Sigmoid colon (tissue), 7 donors: Measurements from ENCODE around the gene DNAL1. TPM values are rescaled to one million over a fixed set of nuclear protein-coding genes. Genes with fewer than 3 reads are reported as not detected.
A peak's percentile ranks its signal among the peaks of the same experiment; 100 is the strongest.

Experiments used
- DNase-seq: peaks from one replicate; pipeline ENCODE4 v3.0.0-alpha.2; 2019
- H3K27ac ChIP-seq, 4 donors: fragments of 200-600 bp; sonication (generic); one replicate each; pipeline ENCODE4 v1.5.1; 2016 to 2019; ENCODE audit warnings: mild to moderate bottlenecking in 1 of 4
- H3K27me3 ChIP-seq, 3 donors: fragments of 200-600 bp; sonication (generic); one replicate each; pipeline ENCODE4 v1.5.1; 2019; ENCODE audit warnings: mild to moderate bottlenecking in 1 of 3
- H3K36me3 ChIP-seq, 4 donors: fragments of 200-600 bp; sonication (generic); one replicate each; pipeline ENCODE4 v1.5.1; 2016 to 2019
- H3K4me1 ChIP-seq, 4 donors: fragments of 200-600 bp; sonication (generic); one replicate each; pipeline ENCODE4 v1.5.1; 2017 to 2019
- H3K4me3 ChIP-seq, 4 donors: fragments of 200-600 bp; sonication (generic); one replicate each; pipeline ENCODE4 v1.5.1; 2017 to 2019; ENCODE audit warnings: mild to moderate bottlenecking in 2 of 4, moderate library complexity in 1 of 4
- H3K9me3 ChIP-seq, 4 donors: fragments of 200-600 bp in 3 of 4; sonication (generic) in 3 of 4; one replicate each; pipeline versions ENCODE4 v1.5.1 to v1.6.1; 2013 to 2019
- CTCF ChIP-seq, 4 experiments: fragments of 450-650 bp in 3 of 4; fragments of 200-600 bp in 1 of 4; IDR thresholded peaks; one replicate each; pipeline ENCODE4 v1.5.1; 2016 to 2019; ENCODE audit warnings: antibody characterized with exemption in 4 of 4, mild to moderate bottlenecking in 3 of 4, moderate library complexity in 2 of 4
- EP300 ChIP-seq, 4 donors: sonication (generic); formaldehyde crosslinking; IDR thresholded peaks; one replicate each; pipeline ENCODE4 v1.6.1; 2017; ENCODE audit warnings: antibody characterized with exemption in 4 of 4
- POLR2A ChIP-seq, 2 donors: fragments of 450-650 bp; IDR thresholded peaks; one replicate each; pipeline ENCODE4 v1.6.1; 2016; ENCODE audit warnings: antibody characterized with exemption in 2 of 2, mild to moderate bottlenecking in 2 of 2, moderate library complexity in 2 of 2
- POLR2AphosphoS5 ChIP-seq, 4 donors: sonication (generic); formaldehyde crosslinking; IDR thresholded peaks; one replicate each; pipeline ENCODE4 v1.6.1; 2017; ENCODE audit warnings: antibody characterized with exemption in 4 of 4
- WGBS, 2 donors: extraction: QIAGEN DNeasy Blood & Tissue Kit; methylation state at CpG; one replicate each; pipeline ENCODE4 v1.1.7; 2013; 5-methylcytosine and 5-hydroxymethylcytosine counted together
- intact Hi-C: fragments of 100-400 bp; cut with DNase I; formaldehyde crosslinking; loops from one replicate; pipeline ENCODE4 v1.15.1; 2023
- polyA plus RNA-seq, 3 donors: library from polyadenylated mRNA; stranded (reverse); fragments of 200-250 nt; gene quantifications; one replicate each; pipeline ENCODE4 v1.2.3, GENCODE V29; 2013
- total RNA-seq, 4 donors: library from RNA; depleted of rRNA; stranded (reverse); fragments of >200 nt; gene quantifications; one replicate each; pipeline ENCODE4 v1.1.0, GENCODE V29; 2016
- donor health status: healthy with polysubstance abuse.
- donor health status: Bipolar disorder and iron deficiency.
- donor health status: healthy.

Gene DNAL1
- total and polyA plus RNA-seq, 7 donors = 4.6 to 20.0 (median 6.9) TPM

- no peak overlapping the region for H3K4me3 ChIP-seq
- TF ChIP-seq POLR2AphosphoS5 (IDR thresholded peaks at IDR 0.05) (no peak), EP300 (IDR thresholded peaks at IDR 0.05) (no peak), POLR2A (IDR thresholded peaks at IDR 0.05) (no peak), CTCF (IDR thresholded peaks at IDR 0.05) (no peak)
- H3K9me3 ChIP-seq = no peaks in the 10 kb centered on the region
- H3K36me3 ChIP-seq = peaks cover 11 to 70% (median 41%) of the 10 kb centered on the region in 4 donors
- peaks cover 0 to 73% (median 63%) of the 10 kb centered on the region in 4 donors for H3K4me1 ChIP-seq
- peak overlapping the region in 3 of 4 donors; percentile 90 to 99 (median 96) for H3K27ac ChIP-seq
- no peak for DNase-seq
- no peaks in the 10 kb centered on the region for H3K27me3 ChIP-seq
- intact Hi-C loops = no loop called here
These were observed 75.8 kb downstream of the DNAL1 start for GRCh38 chr14:73720636-73721035.

- no peak overlapping the region for H3K4me3 ChIP-seq
- peaks cover 0 to 74% (median 68%) of the 10 kb centered on the region in 4 donors for H3K4me1 ChIP-seq
- peaks cover 16 to 71% (median 47%) of the 10 kb centered on the region in 4 donors for H3K36me3 ChIP-seq
- no peak for TF ChIP-seq POLR2A (IDR thresholded peaks at IDR 0.05)
- no peak for TF ChIP-seq EP300 (IDR thresholded peaks at IDR 0.05)
- TF ChIP-seq CTCF (IDR thresholded peaks at IDR 0.05) = no peak
- no peak for TF ChIP-seq POLR2AphosphoS5 (IDR thresholded peaks at IDR 0.05)
- no peaks in the 10 kb centered on the region for H3K27me3 ChIP-seq
- no peaks in the 10 kb centered on the region for H3K9me3 ChIP-seq
- 93% methylated on average over 12 of the region's 12 CpGs for WGBS, 2 donors
- intact Hi-C loops = no loop called here
- peak overlapping the region; percentile 33 to 99 (median 88) for H3K27ac ChIP-seq
- no peak for DNase-seq
These were observed 76.5 kb downstream of the DNAL1 start for GRCh38 chr14:73721101-73721821.

GRCh38 chr14:73722581-73722980 lies 77.8 kb downstream of the DNAL1 start:
- intact Hi-C loops = no loop called here
- Histone ChIP-seq H3K27me3 (no peaks in the 10 kb centered on the region), H3K9me3 (no peaks in the 10 kb centered on the region), H3K4me1 (peaks cover 0 to 74% (median 65%) of the 10 kb centered on the region in 4 donors), H3K27ac (peak overlapping the region; percentile 79 to 99 (median 88)), H3K4me3 (no peak overlapping the region), H3K36me3 (peaks cover 27 to 84% (median 60%) of the 10 kb centered on the region in 4 donors)
- 94 to 96% methylated on average over 10 of the region's 10 CpGs for WGBS, 2 donors
- no peak for TF ChIP-seq CTCF (IDR thresholded peaks at IDR 0.05)
- no peak for TF ChIP-seq POLR2AphosphoS5 (IDR thresholded peaks at IDR 0.05)
- no peak for TF ChIP-seq POLR2A (IDR thresholded peaks at IDR 0.05)
- TF ChIP-seq EP300 (IDR thresholded peaks at IDR 0.05) = no peak
- no peak for DNase-seq

- H3K4me1 ChIP-seq = peaks cover 0 to 70% (median 61%) of the 10 kb centered on the region in 4 donors
- no peaks in the 10 kb centered on the region for H3K9me3 ChIP-seq
- peak overlapping the region; percentile 79 to 99 (median 88) for H3K27ac ChIP-seq
- no peak for DNase-seq
- no peaks in the 10 kb centered on the region for H3K27me3 ChIP-seq
- H3K4me3 ChIP-seq = no peak overlapping the region
- WGBS, 2 donors = 69 to 74% methylated on average over 7 of the region's 7 CpGs
- intact Hi-C loops = no loop called here
- H3K36me3 ChIP-seq = peaks cover 27 to 92% (median 63%) of the 10 kb centered on the region in 4 donors
- TF ChIP-seq POLR2AphosphoS5 (IDR thresholded peaks at IDR 0.05) (no peak), CTCF (IDR thresholded peaks at IDR 0.05) (no peak), EP300 (IDR thresholded peaks at IDR 0.05) (no peak), POLR2A (IDR thresholded peaks at IDR 0.05) (no peak)
These were observed 78.6 kb downstream of the DNAL1 start for GRCh38 chr14:73723406-73723796.
